Tibial artery (tissue), 4 donors: Measurements from ENCODE around the gene TRNAU1AP.
"Not testable (repeated sequence)": the region's sequence is repeated elsewhere in the genome, so short reads cannot be mapped to it uniquely, and the experiment has no call there.

Experiments
- DNase-seq, 2 donors: peaks; one replicate each; pipeline ENCODE4 v3.0.0-alpha.2; 2019
- H3K27ac ChIP-seq, 2 donors: fragments of 200-600 bp; sonication (generic) in 1 of 2; 1 replicate in 1 of 2; 2 replicates in 1 of 2; pipeline ENCODE4 v1.5.1; 2018 to 2019; ENCODE audit warnings: mild to moderate bottlenecking in 1 of 2
- H3K27me3 ChIP-seq, 2 donors: fragments of 200-600 bp; sonication (generic) in 1 of 2; one replicate each; pipeline versions ENCODE4 v1.5.1 to v1.6.0; 2016 to 2019
- H3K36me3 ChIP-seq, 3 donors: fragments of 200-600 bp; sonication (generic) in 2 of 3; one replicate each; pipeline ENCODE4 v1.5.1; 2016 to 2019; ENCODE audit warnings: mild to moderate bottlenecking in 2 of 3
- H3K4me1 ChIP-seq, 4 donors: fragments of 200-600 bp; sonication (generic) in 2 of 4; 1 replicate in 3 of 4; 2 replicates in 1 of 4; pipeline ENCODE4 v1.5.1; 2016 to 2019
- H3K4me3 ChIP-seq, 2 donors: fragments of 200-600 bp; sonication (generic) in 1 of 2; 1 replicate in 1 of 2; 2 replicates in 1 of 2; pipeline ENCODE4 v1.5.1; 2018 to 2019; ENCODE audit warnings: mild to moderate bottlenecking in 2 of 2
- H3K9me3 ChIP-seq, 3 donors: fragments of 200-600 bp; sonication (generic) in 1 of 3; one replicate each; pipeline ENCODE4 v1.5.1; 2016 to 2019
- CTCF ChIP-seq, 2 experiments: fragments of 200-600 bp in 1 of 2; fragments of 450-650 bp in 1 of 2; IDR thresholded peaks; one replicate each; pipeline ENCODE4 v1.5.1; 2017 to 2019; ENCODE audit warnings: antibody characterized with exemption in 2 of 2, mild to moderate bottlenecking in 1 of 2, moderate library complexity in 1 of 2
- intact Hi-C: fragments of 100-400 bp; cut with DNase I; formaldehyde crosslinking; loops from one replicate; pipeline ENCODE4 v1.15.0; 2023; ENCODE audit warnings: low total_unique reads

Gene TRNAU1AP

GRCh38 chr1:28592321-28593071, 39.6 kb downstream of the TRNAU1AP start:
- no peak for TF ChIP-seq CTCF (IDR thresholded peaks at IDR 0.05)
- intact Hi-C loops = no loop called here
- Histone ChIP-seq H3K36me3 (no peaks in the 10 kb centered on the region), H3K4me3 (peak overlapping the region; percentile 52 to 63), H3K27me3 (no peaks in the 10 kb centered on the region), H3K27ac (peak overlapping the region in 1 of 2 donors; percentile 30), H3K4me1 (peaks cover 0 to 15% (median 8%) of the 10 kb centered on the region in 4 donors), H3K9me3 (no peaks in the 10 kb centered on the region)
- DNase-seq = no peak

GRCh38 chr1:28593988-28594356, 41.1 kb downstream of the TRNAU1AP start:
- H3K9me3 ChIP-seq, DNase-seq, H3K27ac ChIP-seq, H3K4me3 ChIP-seq, intact Hi-C loops, H3K27me3 ChIP-seq, H3K36me3 ChIP-seq: not testable (repeated sequence)
- H3K4me1 ChIP-seq = peaks cover 0 to 15% (median 8%) of the 10 kb centered on the region in 4 donors

- H3K27ac ChIP-seq, intact Hi-C loops, H3K27me3 ChIP-seq, H3K9me3 ChIP-seq, H3K36me3 ChIP-seq, H3K4me3 ChIP-seq, DNase-seq: not testable (repeated sequence)
- peaks cover 0 to 15% (median 8%) of the 10 kb centered on the region in 4 donors for H3K4me1 ChIP-seq
Observed at GRCh38 chr1:28594686-28595411, 42.0 kb downstream of the TRNAU1AP start.

GRCh38 chr1:28595412-28596191, 42.7 kb downstream of the TRNAU1AP start:
- Histone ChIP-seq H3K4me1 (peaks cover 0 to 15% (median 8%) of the 10 kb centered on the region in 4 donors), H3K36me3 (peaks cover 0 to 7% (median 0%) of the 10 kb centered on the region in 3 donors), H3K9me3 (no peaks in the 10 kb centered on the region), H3K27ac (no peak overlapping the region), H3K27me3 (no peaks in the 10 kb centered on the region), H3K4me3 (no peak overlapping the region)
- no peak for TF ChIP-seq CTCF (IDR thresholded peaks at IDR 0.05)
- no peak for DNase-seq
- intact Hi-C loops = no loop called here

- DNase-seq, intact Hi-C loops, H3K4me3 ChIP-seq, H3K27ac ChIP-seq, H3K27me3 ChIP-seq, H3K36me3 ChIP-seq, H3K9me3 ChIP-seq: not testable (repeated sequence)
- H3K4me1 ChIP-seq = peaks cover 0 to 16% (median 8%) of the 10 kb centered on the region in 4 donors
Observed at GRCh38 chr1:28596276-28596675, 43.4 kb downstream of the TRNAU1AP start.

- Histone ChIP-seq H3K27me3 (no peaks in the 10 kb centered on the region), H3K4me3 (no peak overlapping the region), H3K27ac (peak overlapping the region; percentile 38 to 44), H3K36me3 (peaks cover 27 to 52% (median 34%) of the 10 kb centered on the region in 3 donors), H3K4me1 (peaks cover 0 to 13% (median 5%) of the 10 kb centered on the region in 4 donors), H3K9me3 (no peaks in the 10 kb centered on the region)
- DNase-seq = peak in 1 of 2 donors; percentile 25
- TF ChIP-seq CTCF (IDR thresholded peaks at IDR 0.05) = no peak
- intact Hi-C loops = loop anchor here (2.0 to 10.0 kb wide), 2 partner anchors 81 to 207 kb away; no protein-coding TSS in a partner anchor
Observed at GRCh38 chr1:28601696-28602095, 48.8 kb downstream of the TRNAU1AP start.
